ENCODE measurements around the gene TTPAL. TPM values are rescaled to one million over a fixed set of nuclear protein-coding genes. Genes with fewer than 3 reads are reported as not detected.

Gene TTPAL
- total and polyA plus RNA-seq, 2 donors (not counting 3 experiments of a cell fraction or from before 2014, with no cell fraction given), result 4.0 to 8.0 TPM

DNA sequence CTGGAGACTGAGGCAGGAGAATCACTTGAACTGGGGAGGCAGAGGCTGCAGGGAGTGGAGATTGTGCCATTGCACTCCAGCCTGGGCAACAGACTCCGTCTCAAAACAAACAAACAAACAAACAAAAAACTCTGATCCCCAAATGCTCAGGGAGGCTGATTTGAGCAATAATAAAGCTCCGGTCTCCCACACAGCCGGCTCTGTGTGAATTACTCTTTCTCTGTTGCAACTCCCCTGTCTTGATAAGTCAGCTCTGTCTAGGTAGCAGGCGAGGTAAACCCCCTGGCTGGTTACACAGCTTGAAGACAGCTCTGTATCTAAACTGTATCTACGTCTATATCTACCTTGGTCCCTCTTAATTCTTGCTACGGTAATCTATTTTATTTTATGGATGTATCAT lies 52.6 kb downstream of the TTPAL start:
- Histone ChIP-seq H3K4me1 (ENCODE audit: control insufficient read depth, extremely low read depth, insufficient read depth, low read length) (peaks cover 28% of the 10 kb centered on the region), H3K79me2 (ENCODE audit: control insufficient read depth, insufficient read depth, low read length) (peaks cover 6% of the 10 kb centered on the region), H3K27ac (ENCODE audit: insufficient read depth, low read depth, low read length) (no peak overlapping the region), H4K20me1 (replicated peaks; ENCODE audit: control insufficient read depth, extremely low read depth, insufficient read depth, low read length) (no peaks in the 10 kb centered on the region), H2AFZ (ENCODE audit: low read depth, low read length) (no peak overlapping the region), H3K9me3 (replicated peaks; ENCODE audit: control insufficient read depth, insufficient read depth, low read length) (no peaks in the 10 kb centered on the region), H3K4me2 (ENCODE audit: insufficient read depth, low read length) (no peak overlapping the region), H3K9ac (replicated peaks; ENCODE audit: extremely low read depth, insufficient read depth, low read length) (no peak overlapping the region), H3K27me3 (ENCODE audit: control insufficient read depth in 2 of 2, insufficient read depth in 2 of 2, low read length in 2 of 2) (no peaks in the 10 kb centered on the region), H3K9me1 (replicated peaks; ENCODE audit: control insufficient read depth, extremely low read depth, insufficient read depth, low read length) (no peaks in the 10 kb centered on the region), H3K36me3 (ENCODE audit: control insufficient read depth in 2 of 2, extremely low read depth in 1 of 2, insufficient read depth in 2 of 2, low read length in 2 of 2) (no peaks in the 10 kb centered on the region), H3K4me3 (replicated peaks in 1 of 3; ENCODE audit: insufficient read depth in 1 of 3, low read depth in 1 of 3, low read length in 3 of 3) (no peak overlapping the region)
- intact Hi-C loops (cut with micrococcal nuclease), result no loop called here
- ChIA-PET POLR2A (no interaction called here), CTCF (no interaction called here)
- dilution Hi-C loops (cut with MboI; ENCODE audit: extremely low pct_ligation_motif_present, low sequenced_read_pairs), result no loop called here
- TF ChIP-seq FOS (IDR thresholded peaks at IDR 0.05; ENCODE audit: borderline replicate concordance, insufficient read depth, low read length) (no peak), EZH2 (IDR thresholded peaks at IDR 0.05; ENCODE audit: borderline replicate concordance, low read depth, low read length, severe bottlenecking) (no peak), JUN (IDR thresholded peaks at IDR 0.05; ENCODE audit: borderline replicate concordance, insufficient read depth, insufficient read length, low read depth) (no peak)
- TF ChIP-seq, protein P1, sequence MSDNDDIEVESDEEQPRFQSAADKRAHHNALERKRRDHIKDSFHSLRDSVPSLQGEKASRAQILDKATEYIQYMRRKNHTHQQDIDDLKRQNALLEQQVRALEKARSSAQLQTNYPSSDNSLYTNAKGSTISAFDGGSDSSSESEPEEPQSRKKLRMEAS (IDR thresholded peaks at IDR 0.05; ENCODE audit: insufficient read depth, insufficient read length), result no peak
- TF ChIP-seq, protein P2, sequence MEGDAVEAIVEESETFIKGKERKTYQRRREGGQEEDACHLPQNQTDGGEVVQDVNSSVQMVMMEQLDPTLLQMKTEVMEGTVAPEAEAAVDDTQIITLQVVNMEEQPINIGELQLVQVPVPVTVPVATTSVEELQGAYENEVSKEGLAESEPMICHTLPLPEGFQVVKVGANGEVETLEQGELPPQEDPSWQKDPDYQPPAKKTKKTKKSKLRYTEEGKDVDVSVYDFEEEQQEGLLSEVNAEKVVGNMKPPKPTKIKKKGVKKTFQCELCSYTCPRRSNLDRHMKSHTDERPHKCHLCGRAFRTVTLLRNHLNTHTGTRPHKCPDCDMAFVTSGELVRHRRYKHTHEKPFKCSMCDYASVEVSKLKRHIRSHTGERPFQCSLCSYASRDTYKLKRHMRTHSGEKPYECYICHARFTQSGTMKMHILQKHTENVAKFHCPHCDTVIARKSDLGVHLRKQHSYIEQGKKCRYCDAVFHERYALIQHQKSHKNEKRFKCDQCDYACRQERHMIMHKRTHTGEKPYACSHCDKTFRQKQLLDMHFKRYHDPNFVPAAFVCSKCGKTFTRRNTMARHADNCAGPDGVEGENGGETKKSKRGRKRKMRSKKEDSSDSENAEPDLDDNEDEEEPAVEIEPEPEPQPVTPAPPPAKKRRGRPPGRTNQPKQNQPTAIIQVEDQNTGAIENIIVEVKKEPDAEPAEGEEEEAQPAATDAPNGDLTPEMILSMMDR (IDR thresholded peaks at IDR 0.05; ENCODE audit: extremely low read depth in 1 of 2, insufficient read depth in 1 of 2, low read depth in 1 of 2, low read length in 2 of 2), result no peak
- no peak for DNase-seq (ENCODE audit: low read depth, low spot score)
- FAIRE-seq, result no peak
- no TSS peak for BruUV-seq (replicated peaks)

Data from endothelial cell of umbilical vein (primary cell).